ENCODE results near the gene RBM43.
"Not testable (repeated sequence)": the region's sequence is repeated elsewhere in the genome, so short reads cannot be mapped to it uniquely, and the experiment has no call there.

The RBM43 gene

DNA sequence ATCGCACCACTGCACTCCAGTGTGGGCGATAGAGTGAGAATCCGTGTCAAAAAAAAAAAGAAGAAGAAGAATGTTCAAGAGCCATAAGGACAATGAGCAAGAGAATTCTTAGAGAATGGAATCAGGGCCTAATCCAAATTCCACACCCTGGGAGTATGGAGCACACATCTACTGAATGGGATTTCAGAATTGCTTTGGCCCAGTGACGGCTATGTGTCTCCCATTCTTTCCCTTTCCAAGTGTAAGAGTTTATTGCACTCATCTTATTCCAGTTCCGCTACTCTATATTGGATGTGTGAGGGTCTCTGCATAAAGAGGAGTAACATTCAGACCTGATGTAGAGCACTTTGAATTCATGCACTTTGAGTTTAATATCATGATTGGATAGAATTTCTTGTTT, 5.9 kb upstream of the RBM43 start:
- no peak for DNase-seq

DNA sequence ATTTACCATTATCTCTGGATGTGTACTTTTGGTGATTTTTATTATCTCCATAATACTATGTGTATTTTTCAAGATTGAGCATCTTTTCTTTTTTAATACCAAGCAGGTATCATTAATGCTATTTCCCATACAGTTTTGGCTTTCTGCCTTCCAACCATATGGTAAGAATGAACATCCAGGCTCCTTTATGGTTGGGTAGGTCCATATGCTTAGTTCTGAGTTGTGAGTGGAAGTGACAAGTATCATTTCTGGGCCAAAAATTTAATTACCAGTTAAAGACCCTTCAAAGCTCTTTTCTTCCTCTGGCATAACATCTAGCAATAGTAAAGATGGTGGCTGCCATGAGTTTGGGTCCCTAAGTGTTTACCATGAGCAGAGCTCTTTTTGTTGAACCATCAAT, 4.3 kb upstream of the RBM43 start:
- no peak for DNase-seq

DNA sequence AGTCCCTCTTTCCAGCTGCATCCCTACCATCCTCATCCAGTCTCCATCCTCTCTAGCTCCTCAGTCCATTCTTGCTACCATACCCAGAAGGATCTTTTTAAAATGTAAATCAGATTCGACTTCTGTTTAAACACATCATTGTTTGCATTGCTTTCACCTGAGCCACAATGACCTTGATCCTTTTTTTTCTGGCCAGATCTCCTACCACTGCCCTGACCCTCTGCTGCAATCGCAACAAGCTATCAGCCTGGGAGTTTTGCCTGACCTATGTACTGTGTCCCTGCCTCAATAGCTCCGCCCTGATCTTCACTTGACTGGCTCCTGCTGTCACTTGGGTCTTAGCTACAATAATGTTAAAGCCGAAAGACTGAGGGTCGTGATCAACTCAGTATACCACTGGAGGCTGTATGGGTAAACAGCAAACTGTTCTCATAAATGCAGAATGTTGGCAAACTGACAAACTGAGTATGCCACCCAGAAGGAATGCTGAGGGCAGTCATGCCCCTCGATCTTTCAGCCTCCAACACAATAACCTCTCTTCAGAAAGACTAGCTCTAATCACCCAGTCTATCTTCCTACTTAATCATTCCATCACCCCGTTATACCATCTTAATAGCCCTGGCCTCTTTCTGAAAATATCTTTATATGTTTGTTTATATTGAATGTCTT, 2.6 kb upstream of the RBM43 start:
- no peak for DNase-seq

DNA sequence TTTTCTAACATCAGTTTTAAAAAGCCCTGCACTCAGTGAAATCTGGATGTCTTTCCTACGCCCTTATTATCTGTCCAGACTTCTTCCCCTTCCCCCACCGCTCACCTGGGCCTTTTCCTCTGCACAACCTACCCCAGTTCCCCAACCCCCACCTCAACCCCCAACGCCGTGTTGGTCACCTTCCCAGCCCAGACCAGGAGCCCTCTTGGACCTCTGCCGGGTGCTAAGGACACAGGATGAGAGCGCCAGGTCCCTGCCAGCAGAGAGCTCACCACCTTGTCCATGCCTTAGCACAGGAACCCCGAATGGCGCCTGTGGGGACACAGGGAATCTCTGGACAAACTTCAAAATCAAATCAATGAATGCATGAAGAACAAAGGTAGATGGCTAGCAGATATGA, 966 bp upstream of the RBM43 start:
- DNase-seq, result no peak

DNA sequence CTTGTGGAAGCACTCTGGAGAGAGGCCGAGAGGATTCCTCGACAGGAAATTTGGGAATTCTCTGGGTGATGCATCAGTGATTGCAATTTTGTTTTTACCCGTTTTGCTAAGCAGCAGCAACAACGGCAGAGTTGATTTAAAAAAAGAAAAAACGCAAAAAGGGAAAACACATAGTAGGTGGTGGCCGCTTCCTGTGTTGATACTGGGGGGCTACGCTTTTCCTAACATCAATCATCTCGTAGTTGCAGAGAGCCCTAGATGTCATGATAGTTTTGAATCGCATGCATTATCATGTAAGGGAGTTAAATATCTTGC, 271 bp upstream of the RBM43 start:
- DNase-seq, result no peak

DNA sequence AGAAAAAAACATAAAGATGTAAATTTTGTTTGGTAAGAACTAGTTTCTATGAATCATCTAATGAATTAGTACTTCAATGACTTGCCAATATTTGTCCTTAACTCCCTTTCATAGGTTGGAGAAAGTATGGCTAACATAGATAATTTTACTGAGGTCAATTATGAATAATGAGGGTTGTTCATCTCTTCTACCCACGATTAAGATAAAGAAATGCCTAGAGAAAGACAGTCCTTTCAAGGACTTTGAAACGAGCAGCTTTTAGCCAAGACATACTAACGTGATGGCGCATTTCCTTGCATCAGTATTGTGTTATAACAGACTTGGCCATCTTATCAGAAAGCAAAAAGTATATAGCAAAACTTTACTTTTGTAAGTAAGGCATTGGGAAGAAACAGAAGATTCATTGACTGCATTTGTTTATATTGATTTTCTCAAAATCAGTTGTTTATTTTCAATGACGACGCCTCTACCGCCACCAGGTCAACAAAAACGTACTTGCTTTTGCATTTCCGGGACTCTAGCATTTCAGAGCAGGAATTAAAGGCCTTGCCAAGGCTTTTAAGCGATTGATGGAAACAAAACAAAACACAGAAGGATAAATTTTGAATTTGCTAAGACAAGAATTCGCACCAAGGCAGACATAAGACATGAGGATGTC, 961 bp downstream of the RBM43 start:
- DNase-seq, result no peak

DNA sequence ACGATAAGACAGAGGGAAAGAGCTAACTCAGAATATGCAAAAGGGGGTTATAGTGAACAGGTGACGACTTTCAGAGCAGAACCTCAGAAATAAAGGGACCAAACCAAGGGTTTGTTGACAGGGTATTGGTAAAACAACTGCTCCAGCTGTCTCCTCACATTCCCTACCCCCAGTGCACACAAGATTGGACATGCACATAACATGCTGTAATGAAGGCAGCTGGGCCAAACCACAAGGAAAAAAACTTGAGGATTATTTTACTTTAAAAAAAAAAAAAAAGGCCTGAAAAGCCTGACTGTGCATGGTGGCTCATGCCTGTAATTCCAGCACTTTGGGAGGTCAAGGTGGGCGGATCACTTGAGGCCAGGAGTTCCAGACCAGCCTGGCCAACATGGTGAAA, 3.5 kb downstream of the RBM43 start:
- no peak for DNase-seq

DNA sequence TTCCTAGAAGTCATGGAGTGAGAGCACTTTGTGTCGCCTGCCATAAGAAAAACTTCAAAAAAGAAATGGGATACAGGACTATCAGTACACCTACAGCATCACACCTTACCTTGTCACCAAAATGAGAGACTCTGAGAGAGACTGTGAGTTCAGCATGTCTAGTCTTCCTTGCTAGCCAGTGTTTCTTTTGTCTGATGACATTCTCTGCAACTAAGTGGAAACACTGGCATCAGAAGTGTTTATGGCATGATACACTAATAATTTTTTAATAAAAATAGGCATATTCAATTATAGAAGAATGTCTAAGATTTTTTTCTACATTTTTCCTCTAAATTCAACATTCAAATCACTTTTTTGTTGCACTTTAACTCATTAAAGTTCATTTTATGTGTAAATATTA, 9.0 kb downstream of the RBM43 start:
- DNase-seq, result no peak

DNA sequence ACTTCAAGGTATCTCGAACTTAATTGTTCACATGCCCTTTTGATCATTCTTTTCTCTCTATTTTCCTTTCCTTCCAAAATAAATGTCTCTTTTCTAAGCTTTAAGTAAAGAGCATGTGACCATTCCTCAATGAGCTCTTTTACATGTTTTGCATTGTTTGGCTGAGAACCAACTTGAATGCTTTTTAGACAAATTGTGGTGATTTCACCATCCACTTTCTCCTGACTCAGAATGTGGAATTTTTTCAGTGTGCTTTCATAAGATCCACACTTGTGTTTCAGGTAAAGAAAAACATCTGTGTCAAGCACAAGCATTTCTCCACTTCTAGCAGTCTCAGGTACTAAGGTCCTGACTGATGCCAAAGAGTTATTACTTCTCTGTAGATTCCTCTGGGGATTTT, 10.7 kb downstream of the RBM43 start:
- no peak for DNase-seq

DNA sequence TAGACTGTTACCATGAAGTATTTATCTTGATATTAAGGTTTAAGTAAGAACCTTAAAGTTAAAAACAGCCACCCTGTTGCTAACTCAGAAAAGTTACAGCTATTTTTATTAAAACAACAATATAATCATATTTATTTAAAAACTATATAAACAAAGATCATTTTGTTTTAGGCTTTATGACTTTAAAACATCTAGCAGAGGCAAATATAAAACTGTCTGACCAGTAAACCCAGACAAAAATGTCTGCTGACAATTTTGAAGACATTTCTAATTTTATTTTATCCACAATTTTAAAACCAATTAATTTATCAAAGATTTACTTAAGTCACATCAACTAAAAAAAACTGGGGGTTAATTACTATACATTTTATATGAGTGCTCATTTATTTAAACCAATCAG, 14.2 kb downstream of the RBM43 start:
- DNase-seq, result no peak

DNA sequence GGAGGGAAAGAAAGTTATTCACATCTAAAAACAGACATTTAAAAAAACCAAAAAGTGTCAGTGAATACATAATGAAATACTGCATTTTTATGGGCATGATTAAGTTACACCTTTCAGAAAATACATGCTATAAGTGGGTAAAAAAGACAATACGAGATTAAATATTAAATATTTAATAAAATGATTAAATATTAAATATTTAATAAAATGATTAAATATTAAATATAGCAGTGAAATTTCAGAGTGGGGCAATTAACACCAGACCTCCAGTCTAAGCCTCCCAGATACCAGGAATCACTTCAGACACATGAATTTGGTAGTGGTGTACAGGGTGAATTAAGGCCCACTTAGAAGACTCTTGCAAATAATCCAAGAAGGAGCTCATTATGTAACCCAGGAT, 15.5 kb downstream of the RBM43 start:
- no peak for DNase-seq

DNA sequence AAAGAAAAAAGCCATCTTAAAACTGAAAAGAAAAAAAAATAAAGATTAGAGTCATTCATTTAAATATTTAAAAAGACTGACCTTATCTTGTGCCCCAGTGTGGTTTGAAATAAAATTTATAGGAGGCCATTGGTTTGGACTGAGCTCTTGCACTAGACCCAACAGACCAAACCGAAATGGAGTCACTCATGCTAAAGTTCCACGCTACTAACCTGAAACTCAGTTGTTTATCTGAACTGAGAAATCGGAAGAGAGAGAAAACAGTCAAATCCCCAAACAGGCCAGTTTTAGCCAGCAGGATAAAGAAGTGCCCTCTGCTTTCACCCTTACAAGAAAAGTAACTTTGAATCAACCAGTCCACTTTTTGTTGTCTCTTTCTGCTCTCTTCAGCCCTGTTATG, 18.2 kb downstream of the RBM43 start:
- no peak for DNase-seq

DNA sequence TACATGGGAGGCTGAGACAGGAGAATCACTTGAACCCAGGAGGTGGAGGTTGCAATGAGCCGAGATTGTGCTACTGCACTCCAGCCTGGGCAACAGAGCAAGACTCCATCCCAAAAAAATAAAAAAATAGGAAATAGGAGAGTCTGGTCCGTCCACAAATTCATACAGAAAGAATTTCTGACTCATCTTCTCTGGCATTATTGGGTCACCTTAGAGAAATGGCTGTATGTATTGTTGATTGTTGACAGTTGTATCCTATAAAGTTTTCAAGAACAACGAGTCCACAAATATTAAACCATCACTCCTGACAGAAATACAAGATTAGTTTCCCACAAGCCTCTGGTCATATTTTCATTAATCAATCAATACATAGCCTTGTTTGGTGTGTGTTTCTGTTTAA, 20.4 kb downstream of the RBM43 start:
- DNase-seq, result no peak

DNA sequence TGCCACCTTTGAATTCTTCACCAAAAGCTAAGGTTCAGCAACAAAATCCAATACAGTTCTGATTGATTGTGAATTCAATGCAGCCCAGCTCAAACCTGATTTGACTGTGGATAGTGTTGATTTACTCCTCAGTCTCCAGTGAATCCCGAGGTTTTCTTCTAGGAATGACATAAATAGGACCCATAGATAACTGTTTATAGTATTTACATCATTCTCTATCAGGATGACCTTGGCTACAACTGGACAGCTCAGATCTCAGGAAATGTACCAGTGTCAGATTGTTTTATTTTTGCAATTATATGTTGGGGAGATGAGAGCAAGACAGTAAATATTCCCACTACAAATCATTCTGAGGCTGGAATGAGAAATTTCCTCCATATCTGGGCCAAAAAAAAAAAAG, 21.2 kb downstream of the RBM43 start:
- DNase-seq, result no peak

DNA sequence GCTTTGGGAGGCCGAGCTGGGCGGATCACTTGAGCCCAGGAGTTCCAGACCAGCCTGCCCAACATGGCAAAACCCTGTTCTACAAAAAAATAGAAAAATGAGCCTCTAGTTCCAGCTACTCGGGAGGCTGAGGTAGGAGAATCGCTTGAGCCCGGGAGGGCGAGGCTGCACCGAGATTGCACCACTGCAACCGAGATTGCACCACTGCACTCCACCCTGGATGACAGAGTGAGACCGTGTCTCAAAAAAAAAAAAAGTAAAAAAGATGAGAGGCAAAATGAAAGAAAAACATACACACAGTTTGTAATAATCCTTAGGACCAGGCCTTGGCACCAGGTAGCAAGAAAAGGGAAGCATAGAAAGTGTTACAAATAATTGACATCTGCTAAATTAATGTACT, 22.0 kb downstream of the RBM43 start:
- no peak for DNase-seq

DNA sequence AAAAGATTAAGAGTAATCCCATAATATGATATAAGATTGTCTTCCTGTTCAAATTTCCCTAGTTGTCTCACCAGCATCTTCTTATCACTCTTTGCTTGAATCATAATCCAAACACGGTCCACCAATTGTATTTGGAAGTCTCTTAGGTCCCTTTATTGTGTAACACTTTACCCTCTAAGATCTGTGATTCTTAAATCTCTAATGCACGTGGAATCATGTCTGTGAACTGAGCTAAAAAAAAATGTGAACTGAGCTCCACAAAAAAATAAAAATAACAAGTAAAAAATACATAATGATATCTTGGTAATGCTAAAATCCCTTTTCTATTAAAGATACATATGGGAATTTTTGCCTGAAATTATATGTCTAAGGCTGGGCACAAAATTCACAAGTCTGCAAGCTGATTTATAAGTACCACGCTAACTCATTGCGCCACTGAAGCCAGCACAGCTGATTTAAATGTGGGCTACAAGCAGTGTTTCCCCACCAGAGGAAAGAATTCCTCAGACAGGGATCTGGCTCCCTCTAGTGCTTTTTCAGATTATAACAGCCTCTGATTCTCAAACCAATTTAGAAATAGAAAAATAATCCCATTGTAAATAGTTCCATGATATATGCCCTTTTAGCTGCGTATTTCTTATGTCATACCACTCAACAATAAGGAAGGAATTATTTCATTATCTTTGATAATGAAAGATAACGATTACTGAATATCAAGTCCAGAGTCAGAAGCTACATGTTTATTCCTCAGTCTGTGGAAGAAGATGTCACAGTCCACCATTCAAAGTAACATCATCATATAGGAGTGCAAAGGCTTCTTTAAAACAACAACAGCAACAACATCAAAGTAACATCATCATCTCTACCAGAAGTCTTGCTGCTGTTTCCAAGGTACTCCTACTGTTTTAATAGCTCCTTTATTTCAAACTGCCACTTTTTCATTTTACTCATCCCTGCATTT, 22.9 kb downstream of the RBM43 start:
- DNase-seq, result no peak

DNA sequence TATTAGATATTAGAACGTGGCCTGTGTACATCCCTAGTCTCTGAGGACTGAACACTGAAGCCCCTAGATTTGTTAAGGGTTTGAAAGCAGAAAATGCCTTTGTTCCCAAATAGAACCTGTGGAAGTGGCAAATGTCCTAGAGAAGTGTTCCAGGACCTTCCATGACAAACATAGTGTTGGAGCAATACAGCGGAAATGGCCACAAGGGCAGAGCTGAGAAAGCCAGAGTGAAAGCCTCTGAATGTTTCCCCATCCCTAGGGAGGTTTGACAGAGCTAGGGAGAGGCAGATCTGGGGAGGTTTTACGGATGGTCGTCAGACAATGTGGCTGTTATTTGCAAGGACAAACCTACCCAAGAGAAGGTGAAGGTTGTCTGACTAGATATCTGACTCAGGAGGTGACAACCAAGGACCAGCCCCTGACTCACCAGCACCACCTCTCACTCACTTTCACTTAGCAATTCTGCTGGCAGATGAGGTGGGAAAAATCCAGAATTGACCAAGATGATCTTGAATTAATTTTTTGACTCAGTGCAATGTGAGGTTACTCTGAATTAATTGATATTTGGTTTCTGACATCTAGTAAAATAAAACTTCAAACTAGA, 24.1 kb downstream of the RBM43 start:
- DNase-seq, result no peak

DNA sequence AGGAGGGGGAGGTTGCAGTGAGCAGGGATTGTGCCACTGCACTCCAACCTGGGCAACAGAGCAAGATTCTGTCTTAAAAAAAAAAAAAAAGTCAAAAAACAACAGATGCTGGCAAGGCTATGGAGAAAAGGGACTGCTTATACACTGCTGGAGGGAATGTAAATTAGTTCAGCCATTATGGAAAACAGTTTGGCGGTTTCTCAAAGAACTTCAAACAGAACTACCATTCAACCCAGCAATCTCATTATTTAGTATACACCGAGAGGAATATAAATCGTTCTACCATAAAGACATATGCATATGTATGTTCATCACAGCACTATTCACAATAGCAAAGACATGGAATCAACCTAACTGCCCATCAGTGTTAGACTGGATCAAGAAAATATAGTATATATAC, 27.9 kb downstream of the RBM43 start:
- not testable (repeated sequence) for DNase-seq

DNA sequence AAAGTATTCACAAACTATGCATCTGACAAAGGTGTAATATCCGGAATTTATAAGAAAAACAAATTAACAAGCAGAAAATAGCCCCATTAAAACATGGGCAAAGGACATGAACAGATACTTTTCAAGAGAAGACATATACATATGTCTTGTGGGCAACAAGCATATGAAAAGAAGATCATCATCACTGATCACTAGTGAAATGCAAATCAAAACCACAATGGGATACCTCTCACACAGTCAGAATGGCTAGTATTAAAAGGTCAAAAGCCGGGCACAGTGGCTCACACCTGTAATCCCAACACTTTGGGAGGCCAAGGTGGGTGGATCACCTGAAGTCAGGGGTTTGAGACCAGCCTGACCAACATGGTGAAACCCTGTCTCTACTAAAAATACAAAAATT, 28.4 kb downstream of the RBM43 start:
- not testable (repeated sequence) for DNase-seq

DNA sequence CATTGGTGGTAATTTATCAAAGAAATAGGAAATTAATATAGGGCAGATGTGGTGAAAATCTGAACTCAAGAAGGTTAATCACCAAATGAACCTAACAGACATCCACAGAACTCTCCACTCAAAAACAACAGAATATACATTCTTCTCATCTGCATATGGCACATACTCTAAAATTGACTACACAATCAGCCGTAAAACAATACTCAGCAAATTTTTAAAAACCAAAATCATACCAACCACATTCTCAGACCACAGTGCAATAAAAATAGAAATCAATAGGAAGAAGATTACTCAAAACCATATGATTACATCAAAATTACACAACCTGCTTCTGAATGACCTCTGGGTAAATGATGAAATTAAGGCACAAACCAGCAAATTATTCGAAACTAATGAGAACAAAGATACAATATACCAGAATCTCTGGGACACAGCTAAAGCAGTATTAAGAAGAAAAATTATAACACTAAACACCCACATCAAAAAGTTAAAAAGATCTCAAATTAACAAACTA, 31.0 kb downstream of the RBM43 start:
- DNase-seq, result no peak

DNA sequence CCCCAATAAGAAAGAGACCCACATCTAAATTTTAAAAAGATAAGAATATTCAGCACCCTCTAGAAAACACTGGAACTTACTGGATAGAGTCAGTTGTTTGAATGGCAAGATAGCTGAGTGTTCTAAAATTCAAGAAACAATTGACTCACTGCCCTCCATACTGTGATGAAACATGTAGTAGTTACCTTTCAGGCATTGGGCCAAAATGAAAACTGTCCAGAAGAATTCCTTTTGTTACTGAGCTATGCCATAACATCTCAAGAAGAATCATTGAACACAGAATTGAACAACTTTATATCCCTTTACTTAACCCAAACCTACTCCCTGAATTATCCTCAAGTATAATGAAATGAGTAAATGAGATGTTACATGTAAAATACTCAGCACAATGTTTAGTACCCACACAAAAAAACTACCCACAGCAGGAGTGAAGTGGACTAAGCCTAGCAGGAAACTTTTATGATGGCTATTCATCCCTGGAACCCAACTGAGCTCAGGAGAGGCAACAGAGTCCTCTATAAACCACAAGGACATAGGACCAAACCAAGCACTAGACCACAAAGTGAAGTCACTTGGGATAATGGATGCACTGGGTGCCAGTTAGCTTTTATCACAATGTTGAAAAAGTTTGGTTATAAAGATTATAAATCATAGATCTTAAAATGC, 32.7 kb downstream of the RBM43 start:
- no peak for DNase-seq

DNA sequence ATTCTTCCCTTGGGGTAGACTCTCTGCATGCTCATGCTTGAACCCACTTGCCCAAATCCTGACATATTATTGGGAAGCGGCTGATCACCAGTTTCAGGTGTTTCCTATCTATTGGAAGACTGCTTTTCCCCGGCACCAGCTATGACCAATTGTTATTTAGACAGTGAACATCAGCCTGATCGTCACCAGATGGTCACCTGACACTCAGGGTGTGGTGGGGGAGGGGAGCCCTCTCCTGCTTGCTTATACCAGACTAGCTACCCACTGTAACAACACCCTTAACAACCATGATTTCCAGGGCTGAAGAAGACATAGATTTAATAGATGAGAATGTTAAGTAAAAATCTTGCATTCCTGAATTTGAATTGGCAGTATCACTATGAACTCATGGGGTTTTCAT, 44.3 kb downstream of the RBM43 start:
- no peak for DNase-seq

DNA sequence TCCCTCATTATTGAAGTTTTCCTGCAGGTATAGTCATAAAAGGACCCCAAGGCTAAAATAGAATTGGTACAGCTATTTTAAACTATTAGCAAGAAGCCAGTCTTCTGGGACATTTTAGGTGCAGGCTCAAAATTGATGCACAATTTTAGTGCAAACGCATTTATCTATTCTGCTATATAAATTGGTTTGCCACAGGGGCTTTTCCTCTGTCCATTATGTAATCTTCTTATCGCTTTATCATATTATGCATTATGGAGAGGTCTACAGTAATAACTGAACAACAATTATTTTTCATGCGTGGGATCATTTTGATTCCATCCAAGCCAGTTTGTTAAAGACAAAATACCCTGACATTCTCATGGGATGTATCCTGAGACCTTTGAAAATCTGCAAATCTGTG, 54.6 kb downstream of the RBM43 start:
- no peak for DNase-seq

All from activated naive CD4-positive, alpha-beta T cell (primary cell).